Tibial artery (tissue), 4 donors: Measurements from ENCODE around the gene EIF5B.

Source experiments
- DNase-seq, 2 donors: peaks; one replicate each; pipeline ENCODE4 v3.0.0-alpha.2; 2019
- H3K27ac ChIP-seq, 2 donors: fragments of 200-600 bp; sonication (generic) in 1 of 2; 1 replicate in 1 of 2; 2 replicates in 1 of 2; pipeline ENCODE4 v1.5.1; 2018 to 2019; ENCODE audit warnings: mild to moderate bottlenecking in 1 of 2
- H3K27me3 ChIP-seq, 2 donors: fragments of 200-600 bp; sonication (generic) in 1 of 2; one replicate each; pipeline versions ENCODE4 v1.5.1 to v1.6.0; 2016 to 2019
- H3K36me3 ChIP-seq, 3 donors: fragments of 200-600 bp; sonication (generic) in 2 of 3; one replicate each; pipeline ENCODE4 v1.5.1; 2016 to 2019; ENCODE audit warnings: mild to moderate bottlenecking in 2 of 3
- H3K4me1 ChIP-seq, 4 donors: fragments of 200-600 bp; sonication (generic) in 2 of 4; 1 replicate in 3 of 4; 2 replicates in 1 of 4; pipeline ENCODE4 v1.5.1; 2016 to 2019
- H3K4me3 ChIP-seq, 2 donors: fragments of 200-600 bp; sonication (generic) in 1 of 2; 1 replicate in 1 of 2; 2 replicates in 1 of 2; pipeline ENCODE4 v1.5.1; 2018 to 2019; ENCODE audit warnings: mild to moderate bottlenecking in 2 of 2
- H3K9me3 ChIP-seq, 3 donors: fragments of 200-600 bp; sonication (generic) in 1 of 3; one replicate each; pipeline ENCODE4 v1.5.1; 2016 to 2019
- intact Hi-C: fragments of 100-400 bp; cut with DNase I; formaldehyde crosslinking; loops from one replicate; pipeline ENCODE4 v1.15.0; 2023; ENCODE audit warnings: low total_unique reads
- TF ChIP-seq, protein P1 (sequence below), 2 experiments: fragments of 200-600 bp in 1 of 2; fragments of 450-650 bp in 1 of 2; IDR thresholded peaks; one replicate each; pipeline ENCODE4 v1.5.1; 2017 to 2019; ENCODE audit warnings: antibody characterized with exemption in 2 of 2, mild to moderate bottlenecking in 1 of 2, moderate library complexity in 1 of 2

Gene EIF5B

DNA sequence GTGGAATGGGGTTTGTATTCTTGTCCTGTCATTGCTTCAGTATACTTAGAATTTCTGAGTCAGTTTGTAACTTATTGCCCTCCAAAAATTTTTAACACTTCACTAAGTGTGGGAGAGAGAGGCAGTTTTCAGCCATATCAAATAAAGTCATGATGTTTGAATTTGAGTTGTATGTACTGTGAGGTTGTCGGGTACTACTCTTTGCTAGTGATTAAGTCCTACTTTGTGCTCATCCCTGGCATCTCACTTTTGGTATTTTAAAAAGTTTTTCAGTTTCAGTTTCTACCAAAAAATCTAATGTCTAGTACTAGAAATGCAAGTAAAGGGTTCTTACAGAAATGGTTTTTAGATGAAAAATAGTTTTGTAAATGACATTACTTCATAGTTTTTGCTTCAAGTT is 40.7 kb downstream of the EIF5B start:
- H3K27me3 ChIP-seq: no peaks in the 10 kb centered on the region
- intact Hi-C loops: no loop called here
- TF ChIP-seq, protein P1, sequence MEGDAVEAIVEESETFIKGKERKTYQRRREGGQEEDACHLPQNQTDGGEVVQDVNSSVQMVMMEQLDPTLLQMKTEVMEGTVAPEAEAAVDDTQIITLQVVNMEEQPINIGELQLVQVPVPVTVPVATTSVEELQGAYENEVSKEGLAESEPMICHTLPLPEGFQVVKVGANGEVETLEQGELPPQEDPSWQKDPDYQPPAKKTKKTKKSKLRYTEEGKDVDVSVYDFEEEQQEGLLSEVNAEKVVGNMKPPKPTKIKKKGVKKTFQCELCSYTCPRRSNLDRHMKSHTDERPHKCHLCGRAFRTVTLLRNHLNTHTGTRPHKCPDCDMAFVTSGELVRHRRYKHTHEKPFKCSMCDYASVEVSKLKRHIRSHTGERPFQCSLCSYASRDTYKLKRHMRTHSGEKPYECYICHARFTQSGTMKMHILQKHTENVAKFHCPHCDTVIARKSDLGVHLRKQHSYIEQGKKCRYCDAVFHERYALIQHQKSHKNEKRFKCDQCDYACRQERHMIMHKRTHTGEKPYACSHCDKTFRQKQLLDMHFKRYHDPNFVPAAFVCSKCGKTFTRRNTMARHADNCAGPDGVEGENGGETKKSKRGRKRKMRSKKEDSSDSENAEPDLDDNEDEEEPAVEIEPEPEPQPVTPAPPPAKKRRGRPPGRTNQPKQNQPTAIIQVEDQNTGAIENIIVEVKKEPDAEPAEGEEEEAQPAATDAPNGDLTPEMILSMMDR (IDR thresholded peaks at IDR 0.05): no peak

DNA sequence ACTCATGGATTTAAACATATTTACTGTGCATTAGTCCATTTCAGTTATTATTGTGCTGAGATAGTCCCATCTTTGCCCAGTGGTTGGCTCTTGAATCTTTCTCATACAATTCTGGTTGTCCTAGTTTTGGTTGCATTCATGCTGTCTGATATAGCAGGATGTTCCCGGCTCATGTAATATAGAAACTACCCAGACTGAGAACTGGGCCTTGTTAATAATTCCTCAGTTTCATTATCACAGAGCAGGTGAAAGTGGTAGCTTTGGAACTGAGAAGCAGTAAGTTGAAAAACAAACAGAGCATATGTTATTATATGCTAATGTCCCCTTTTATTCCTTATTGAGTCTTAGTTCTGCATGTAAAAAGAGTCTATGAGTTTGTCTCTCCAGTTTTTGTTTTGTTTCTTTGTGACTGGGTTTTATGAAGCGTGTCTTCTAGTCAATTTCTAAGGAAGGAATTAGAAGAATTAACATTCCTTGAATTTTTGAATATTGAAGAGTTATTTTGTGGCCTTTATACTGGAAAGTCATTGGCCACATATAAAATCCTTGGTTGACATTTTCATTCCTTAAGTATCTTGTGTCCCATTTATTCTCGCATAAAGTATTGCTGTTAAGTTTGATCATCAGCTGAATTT is 43.3 kb downstream of the EIF5B start:
- Histone ChIP-seq H3K27me3 (no peaks in the 10 kb centered on the region), H3K4me1 (no peaks in the 10 kb centered on the region), H3K4me3 (no peak overlapping the region), H3K27ac (no peak overlapping the region), H3K9me3 (no peaks in the 10 kb centered on the region), H3K36me3 (peaks cover 66 to 90% (median 74%) of the 10 kb centered on the region in 3 donors)
- TF ChIP-seq, protein P1 (IDR thresholded peaks at IDR 0.05): no peak
- no peak for DNase-seq
- intact Hi-C loops: no loop called here

More for the DNA sequence above, 40.7 kb downstream of the EIF5B start:
- H3K36me3 ChIP-seq: peaks cover 68 to 93% (median 79%) of the 10 kb centered on the region in 3 donors
- no peaks in the 10 kb centered on the region for H3K9me3 ChIP-seq
- no peak for DNase-seq
- H3K4me3 ChIP-seq: no peak overlapping the region
- no peak overlapping the region for H3K27ac ChIP-seq
- H3K4me1 ChIP-seq: no peaks in the 10 kb centered on the region

DNA sequence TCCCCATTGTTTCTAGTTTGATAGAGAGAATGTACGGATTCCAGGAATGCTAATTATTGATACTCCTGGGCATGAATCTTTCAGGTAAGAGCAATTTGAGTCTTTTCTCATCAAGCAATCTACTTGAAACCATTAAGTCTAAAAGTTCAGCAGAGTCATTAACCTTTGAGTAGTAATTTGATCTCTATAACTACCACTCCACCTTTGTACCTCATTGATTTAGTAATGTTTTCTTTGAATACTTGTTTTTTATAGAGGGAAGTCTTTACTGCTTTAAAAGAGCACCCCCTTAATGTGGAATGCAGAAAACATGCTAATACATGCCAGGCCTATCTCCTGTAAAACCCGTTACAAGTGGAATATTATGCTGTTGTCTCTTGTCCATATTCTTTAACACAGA is 45.0 kb downstream of the EIF5B start:
- Histone ChIP-seq H3K4me3 (no peak overlapping the region), H3K27ac (no peak overlapping the region), H3K27me3 (no peaks in the 10 kb centered on the region), H3K36me3 (peaks cover 54 to 78% (median 64%) of the 10 kb centered on the region in 3 donors), H3K9me3 (no peaks in the 10 kb centered on the region), H3K4me1 (no peaks in the 10 kb centered on the region)
- intact Hi-C loops: no loop called here
- DNase-seq: no peak
- TF ChIP-seq, protein P1 (IDR thresholded peaks at IDR 0.05): no peak

DNA sequence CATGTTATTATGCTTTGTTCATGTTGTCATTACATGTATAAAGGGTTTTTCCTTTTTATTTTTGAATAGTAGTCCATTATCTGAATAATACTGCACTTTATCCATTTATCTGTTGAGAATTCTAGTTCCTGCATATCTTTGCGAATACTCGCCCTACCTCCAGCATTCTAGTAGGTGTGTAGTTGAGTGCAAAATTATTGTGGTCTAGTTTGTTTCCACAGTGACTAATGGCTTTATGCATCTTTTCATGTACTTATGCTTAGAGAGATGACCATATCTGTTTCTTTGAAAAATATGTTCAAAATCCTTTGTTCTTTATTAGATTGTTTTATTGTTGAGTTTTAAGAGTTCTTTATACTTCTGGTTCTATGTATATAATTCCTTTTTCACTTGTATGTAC is 48.8 kb downstream of the EIF5B start:
- Histone ChIP-seq H3K27me3 (no peaks in the 10 kb centered on the region), H3K9me3 (no peaks in the 10 kb centered on the region), H3K4me3 (no peak overlapping the region), H3K36me3 (peaks cover 37 to 53% (median 38%) of the 10 kb centered on the region in 3 donors), H3K27ac (no peak overlapping the region), H3K4me1 (peaks cover 0 to 4% (median 0%) of the 10 kb centered on the region in 4 donors)
- TF ChIP-seq, protein P1 (IDR thresholded peaks at IDR 0.05): no peak
- intact Hi-C loops: no loop called here
- DNase-seq: no peak

DNA sequence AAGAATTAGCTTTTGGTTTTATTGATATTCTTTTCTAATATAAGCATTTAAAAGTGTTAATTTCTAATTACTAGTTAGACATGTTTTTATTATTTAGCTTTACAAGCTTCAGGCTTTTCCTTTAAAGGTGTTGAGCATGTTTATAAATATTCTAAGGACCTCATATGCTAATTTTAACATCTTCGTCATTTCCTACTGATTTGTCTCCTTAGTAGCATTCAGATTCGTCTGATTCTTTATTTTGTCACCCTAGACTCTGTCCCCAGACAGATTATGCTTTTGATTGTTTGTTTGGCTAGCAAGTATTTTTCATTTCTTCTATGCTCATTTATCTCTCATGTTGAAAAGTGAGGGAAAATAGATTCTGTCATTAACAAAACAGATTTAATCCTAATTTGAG is 51.7 kb downstream of the EIF5B start:
- Histone ChIP-seq H3K4me3 (no peak overlapping the region), H3K36me3 (peaks cover 28 to 59% (median 39%) of the 10 kb centered on the region in 3 donors)
- TF ChIP-seq, protein P1 (IDR thresholded peaks at IDR 0.05): no peak

More for the DNA sequence above, 51.7 kb downstream of the EIF5B start:
- H3K27me3 ChIP-seq: no peaks in the 10 kb centered on the region
- no peak for DNase-seq
- H3K27ac ChIP-seq: no peak overlapping the region
- intact Hi-C loops: no loop called here
- H3K4me1 ChIP-seq: peaks cover 0 to 4% (median 0%) of the 10 kb centered on the region in 4 donors
- H3K9me3 ChIP-seq: no peaks in the 10 kb centered on the region
